AG04449 (cell line): Measurements from ENCODE around the gene OR5B3.

Experiments used
- CTCF ChIA-PET: fragments of 350-600 bp; formaldehyde crosslinking; extraction: SDS; loops from one replicate; lab custom pipeline; 2021; ENCODE audit warnings: antibody characterized with exemption; lab: Yijun Ruan, JAX
- POLR2A ChIA-PET: fragments of 400-600, 350-600 bp; formaldehyde crosslinking; extraction: SDS; loops from one replicate; lab custom pipeline; 2020; ENCODE audit warnings: antibody characterized with exemption, inconsistent platforms; lab: Yijun Ruan, JAX
- DNase-seq: peaks from one replicate; pipeline ENCODE4 v3.0.0-alpha.2; 2010; ENCODE audit warnings: low read depth, low spot score
- H3K4me3 ChIP-seq: 2 replicates; pipeline ENCODE4 v1.5.1; 2011; ENCODE audit warnings: low read depth, mild to moderate bottlenecking, control low read depth, low read length
- TF ChIP-seq, protein P1 (sequence below): IDR thresholded peaks from one replicate; pipeline ENCODE4 v1.5.1; 2011; ENCODE audit warnings: mild to moderate bottlenecking, moderate library complexity, low read length, control low read depth, inconsistent platforms; ENCODE audit not compliant: insufficient read depth; ENCODE audit errors: missing control alignments

OR5B3 gene

DNA sequence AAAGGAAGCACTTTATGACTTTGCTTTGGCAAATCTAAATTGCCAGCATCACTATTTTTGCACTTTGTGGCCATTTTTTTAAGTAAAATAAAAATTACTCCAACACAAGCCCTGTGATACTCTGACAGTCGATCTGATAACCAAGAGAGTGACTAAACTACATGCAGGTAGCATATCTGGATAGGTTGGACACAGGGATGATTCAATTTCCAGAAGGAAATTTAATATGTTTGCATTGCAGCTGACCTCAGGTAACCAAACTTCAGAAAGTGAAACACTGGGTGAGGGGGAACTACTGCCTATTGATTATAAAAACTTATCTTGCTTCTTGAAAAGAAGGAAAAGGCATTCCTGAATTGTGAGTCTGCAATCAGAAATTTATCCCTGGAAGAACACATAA is 13.9 kb downstream of the OR5B3 start:
- TF ChIP-seq, protein P1, sequence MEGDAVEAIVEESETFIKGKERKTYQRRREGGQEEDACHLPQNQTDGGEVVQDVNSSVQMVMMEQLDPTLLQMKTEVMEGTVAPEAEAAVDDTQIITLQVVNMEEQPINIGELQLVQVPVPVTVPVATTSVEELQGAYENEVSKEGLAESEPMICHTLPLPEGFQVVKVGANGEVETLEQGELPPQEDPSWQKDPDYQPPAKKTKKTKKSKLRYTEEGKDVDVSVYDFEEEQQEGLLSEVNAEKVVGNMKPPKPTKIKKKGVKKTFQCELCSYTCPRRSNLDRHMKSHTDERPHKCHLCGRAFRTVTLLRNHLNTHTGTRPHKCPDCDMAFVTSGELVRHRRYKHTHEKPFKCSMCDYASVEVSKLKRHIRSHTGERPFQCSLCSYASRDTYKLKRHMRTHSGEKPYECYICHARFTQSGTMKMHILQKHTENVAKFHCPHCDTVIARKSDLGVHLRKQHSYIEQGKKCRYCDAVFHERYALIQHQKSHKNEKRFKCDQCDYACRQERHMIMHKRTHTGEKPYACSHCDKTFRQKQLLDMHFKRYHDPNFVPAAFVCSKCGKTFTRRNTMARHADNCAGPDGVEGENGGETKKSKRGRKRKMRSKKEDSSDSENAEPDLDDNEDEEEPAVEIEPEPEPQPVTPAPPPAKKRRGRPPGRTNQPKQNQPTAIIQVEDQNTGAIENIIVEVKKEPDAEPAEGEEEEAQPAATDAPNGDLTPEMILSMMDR: no peak
- CTCF ChIA-PET: no interaction called here

DNA sequence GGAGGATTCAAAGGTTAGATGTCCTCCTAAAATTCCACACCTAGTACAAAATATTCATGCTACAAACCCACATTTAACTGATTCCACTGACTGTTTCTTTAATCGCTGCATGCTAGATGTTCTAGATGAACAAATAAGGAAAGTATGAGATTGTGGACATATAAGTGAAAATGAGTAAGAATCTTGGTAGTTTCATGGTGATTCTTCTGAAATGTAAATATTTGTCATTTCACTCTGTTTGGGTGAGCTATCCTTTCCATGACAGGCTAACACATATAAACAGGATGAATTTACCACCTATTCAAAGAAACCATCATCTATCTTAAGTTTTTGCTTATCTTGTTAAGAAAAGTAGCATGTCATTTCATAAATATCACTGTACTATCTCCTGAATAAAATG is 14.8 kb downstream of the OR5B3 start:
- TF ChIP-seq, protein P1: no peak
- H3K4me3 ChIP-seq: no peak overlapping the region
- ChIA-PET CTCF (no interaction called here), POLR2A (no interaction called here)
- DNase-seq: peak; percentile 3

More for the DNA sequence above, 13.9 kb downstream of the OR5B3 start:
- no peak for DNase-seq
- POLR2A ChIA-PET: no interaction called here
- H3K4me3 ChIP-seq: no peak overlapping the region

DNA sequence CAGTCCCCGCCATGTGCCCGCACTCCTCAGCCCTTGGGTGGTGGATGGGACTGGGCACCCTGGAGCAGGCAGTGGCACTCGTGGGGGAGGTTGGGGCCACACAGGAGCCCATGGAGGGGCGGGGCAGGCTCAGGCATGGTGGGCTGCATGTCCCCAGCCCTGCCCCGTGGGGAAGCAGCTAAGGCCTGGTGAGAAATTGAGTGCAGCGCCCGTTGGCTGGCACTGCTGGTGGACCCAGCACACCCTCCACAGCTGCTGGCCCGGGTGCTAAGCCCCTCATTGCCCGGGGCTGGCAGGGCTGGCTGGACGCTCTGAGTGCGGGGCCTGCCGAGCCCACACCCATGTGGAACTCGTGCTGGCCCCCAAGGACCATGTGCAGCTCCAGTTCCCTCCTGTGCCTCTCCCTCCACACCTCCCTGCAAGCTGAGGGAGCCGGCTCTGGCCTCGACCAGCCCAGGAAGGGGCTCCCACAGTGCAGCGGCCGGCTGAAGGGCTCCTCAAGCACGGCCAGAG is 16.1 kb downstream of the OR5B3 start:
- no peak overlapping the region for H3K4me3 ChIP-seq
- no peak for DNase-seq
- TF ChIP-seq, protein P1: no peak
- POLR2A ChIA-PET: no interaction called here
- CTCF ChIA-PET: no interaction called here

DNA sequence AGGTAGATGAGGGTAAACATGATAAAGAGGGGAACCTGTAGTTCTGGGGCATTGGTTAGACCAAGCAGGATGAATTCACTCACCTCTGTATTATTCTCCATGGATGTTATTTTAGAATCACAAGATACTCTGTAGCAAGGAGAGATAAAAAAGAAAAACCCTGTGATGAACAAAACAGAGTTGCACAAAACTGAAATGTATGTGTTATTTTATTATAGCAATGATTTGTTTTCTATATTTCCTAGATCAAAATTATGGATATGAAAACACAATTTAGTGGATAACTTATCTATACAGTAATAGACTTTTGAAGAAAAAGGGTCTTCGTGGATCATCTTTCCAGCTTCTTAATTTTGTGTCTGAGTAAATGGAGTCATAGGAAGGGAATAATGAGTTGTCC is 47.7 kb downstream of the OR5B3 start, which contains the start of gene OR5B17:
Gene OR5B17, minus strand, starts transcription at position 101 of the 400 bp plus-strand sequence. Its CDS starts 0 bp downstream, at position 101.
- POLR2A ChIA-PET: no interaction called here
- DNase-seq: no peak
- CTCF ChIA-PET: no interaction called here
- no peak within 1 kb of the TSS for H3K4me3 ChIP-seq
- TF ChIP-seq, protein P1: no peak

DNA sequence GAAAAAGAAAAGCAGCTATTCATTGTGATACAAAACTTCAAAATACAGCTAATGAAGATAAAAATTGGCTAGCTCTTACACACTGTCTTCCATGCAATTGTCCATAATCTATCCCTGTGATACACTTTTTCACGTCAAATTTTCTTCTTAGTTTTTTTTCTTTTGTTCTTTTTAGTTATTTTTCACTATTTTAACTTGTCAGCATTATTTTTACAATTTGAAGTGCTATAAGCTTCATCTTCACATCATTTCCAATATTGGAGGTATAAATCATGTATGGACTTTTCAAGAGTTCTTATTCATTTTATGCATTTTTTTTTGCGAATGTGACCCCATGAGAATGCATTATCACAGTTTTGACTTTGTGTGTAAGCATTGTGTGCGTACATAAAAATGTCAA is 51.9 kb downstream of the OR5B3 start:
- DNase-seq: no peak
- H3K4me3 ChIP-seq: no peak overlapping the region
- TF ChIP-seq, protein P1: no peak
- CTCF ChIA-PET: no interaction called here
- POLR2A ChIA-PET: no interaction called here
